Fibroblast of lung (primary cell): ENCODE results near the gene EMP3. TPM values are rescaled to one million over a fixed set of nuclear protein-coding genes. Genes with fewer than 3 reads are reported as not detected.

Experiments used
- DNase-seq, 2 donors: peaks; one replicate each; pipeline versions ENCODE4 v3.0.0 to v3.0.0-alpha.2; 2010; ENCODE audit warnings: low read depth in 2 of 2
- H2AFZ ChIP-seq: 2 replicates; pipeline ENCODE4 v1.5.1; 2012; ENCODE audit warnings: low read length, control low read depth, inconsistent platforms
- H3K27ac ChIP-seq: 2 replicates; pipeline ENCODE4 v1.5.1; 2011; ENCODE audit warnings: low read length, control low read depth; ENCODE audit not compliant: insufficient read depth
- H3K27me3 ChIP-seq: 2 replicates; pipeline ENCODE4 v1.5.1; 2011; ENCODE audit warnings: mild to moderate bottlenecking, low read length; ENCODE audit not compliant: control insufficient read depth, insufficient read depth
- H3K36me3 ChIP-seq: 2 replicates; pipeline ENCODE4 v1.5.1; 2011; ENCODE audit warnings: low read length; ENCODE audit not compliant: control insufficient read depth, insufficient read depth
- H3K4me1 ChIP-seq: 2 replicates; pipeline ENCODE4 v1.5.1; 2011; ENCODE audit warnings: low read length; ENCODE audit not compliant: control insufficient read depth, insufficient read depth; ENCODE audit errors: extremely low read depth
- H3K4me2 ChIP-seq: 2 replicates; pipeline ENCODE4 v1.5.1; 2011; ENCODE audit warnings: low read length, control low read depth; ENCODE audit not compliant: insufficient read depth; ENCODE audit errors: extremely low read depth
- H3K4me3 ChIP-seq, 4 experiments: fragments of 200-600 bp in 1 of 4; sonication (generic) in 1 of 4; replicated peaks in 1 of 4; 2 replicates each; pipeline ENCODE4 v1.5.1; 2011 to 2016; ENCODE audit warnings: low read length in 4 of 4, low read depth in 3 of 4, mild to moderate bottlenecking in 3 of 4, control low read depth in 2 of 4, inconsistent platforms in 1 of 4, mixed read lengths in 1 of 4; ENCODE audit not compliant: insufficient read depth in 1 of 4; ENCODE audit errors: control extremely low read depth in 1 of 4
- H3K79me2 ChIP-seq: 2 replicates; pipeline ENCODE4 v1.5.1; 2012; ENCODE audit warnings: mild to moderate bottlenecking, low read length, inconsistent platforms; ENCODE audit not compliant: control insufficient read depth, insufficient read depth
- H3K9ac ChIP-seq: 2 replicates; pipeline ENCODE4 v1.5.1; 2011; ENCODE audit warnings: mild to moderate bottlenecking, low read length, control low read depth; ENCODE audit not compliant: insufficient read depth
- H3K9me3 ChIP-seq: 2 replicates; pipeline ENCODE4 v1.5.1; 2012; ENCODE audit warnings: low read depth, low read length; ENCODE audit not compliant: control insufficient read depth, insufficient read depth
- H4K20me1 ChIP-seq: 2 replicates; pipeline ENCODE4 v1.5.1; 2011; ENCODE audit warnings: low read length; ENCODE audit not compliant: control insufficient read depth, insufficient read depth; ENCODE audit errors: extremely low read depth
- EZH2 ChIP-seq: IDR thresholded peaks from 2 replicates; pipeline ENCODE4 v1.5.1; 2012; ENCODE audit warnings: low read length, control low read depth, mild to moderate bottlenecking; ENCODE audit errors: missing control alignments
- polyA minus RNA-seq: library from RNA; depleted of rRNA, polyadenylated mRNA; stranded (reverse); fragments of >200 nt; gene quantifications from 2 replicates; pipeline ENCODE4 v1.2.3, GENCODE V29; 2011; ENCODE audit warnings: low replicate concordance
- polyA plus RNA-seq, 2 donors: library from polyadenylated mRNA; depleted of rRNA in 1 of 2; stranded (reverse) in 1 of 2; unstranded in 1 of 2; fragments of >200 nt; gene quantifications; 2 replicates each; pipeline ENCODE4 v1.2.1, GENCODE V29; 2011 to 2012; ENCODE audit warnings: missing spikeins in 1 of 2
- total RNA-seq: library from RNA; depleted of rRNA; stranded (reverse); fragments of >200 nt; gene quantifications from 2 replicates; pipeline ENCODE4 v1.2.1, GENCODE V29; 2014
- TF ChIP-seq, protein P1 (sequence below), 2 donors: IDR thresholded peaks in 1 of 2; conservative IDR thresholded peaks in 1 of 2; 1 replicate in 1 of 2; 2 replicates in 1 of 2; pipeline ENCODE4 v1.5.1; 2011 to 2012; ENCODE audit warnings: low read length in 2 of 2, control low read depth in 1 of 2, inconsistent platforms in 1 of 2, low read depth in 1 of 2, mild to moderate bottlenecking in 1 of 2

EMP3 gene, protein sequence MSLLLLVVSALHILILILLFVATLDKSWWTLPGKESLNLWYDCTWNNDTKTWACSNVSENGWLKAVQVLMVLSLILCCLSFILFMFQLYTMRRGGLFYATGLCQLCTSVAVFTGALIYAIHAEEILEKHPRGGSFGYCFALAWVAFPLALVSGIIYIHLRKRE
- total RNA-seq (168 and 246 TPM in 2 replicates), polyA plus RNA-seq (303 and 488 TPM in 2 replicates), polyA minus RNA-seq (721 and 1,057 TPM in 2 replicates)
- 529 and 765 TPM in 2 replicates for polyA plus RNA-seq (2012)

DNA sequence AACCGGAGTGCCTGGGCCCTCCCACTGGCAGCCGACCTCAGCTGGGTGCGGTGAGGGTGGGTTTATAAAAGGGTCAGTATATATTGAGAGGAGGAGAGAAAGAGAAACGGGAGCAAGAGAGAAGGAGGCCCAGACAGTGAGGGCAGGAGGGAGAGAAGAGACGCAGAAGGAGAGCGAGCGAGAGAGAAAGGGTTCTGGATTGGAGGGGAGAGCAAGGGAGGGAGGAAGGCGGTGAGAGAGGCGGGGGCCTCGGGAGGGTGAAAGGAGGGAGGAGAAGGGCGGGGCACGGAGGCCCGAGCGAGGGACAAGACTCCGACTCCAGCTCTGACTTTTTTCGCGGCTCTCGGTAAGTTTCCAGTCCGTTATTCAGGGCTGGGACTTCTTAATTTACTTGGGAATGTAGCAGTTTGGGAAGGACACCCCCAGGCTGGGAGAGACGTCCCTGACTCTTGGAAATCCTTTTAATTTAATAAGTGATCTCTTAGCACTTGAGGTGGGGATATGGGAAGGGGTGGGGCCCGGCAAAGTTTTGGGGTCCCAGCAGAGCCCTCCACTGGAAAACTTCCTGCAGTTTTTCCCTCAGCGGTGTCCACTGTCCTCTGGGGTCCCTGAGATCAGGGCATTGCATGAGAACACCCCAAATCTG lies at the start of gene EMP3:
Gene EMP3 (plus strand): TSS at position 288 of the 646 bp plus-strand sequence. CDS start 1,293 bp downstream, outside the sequence.
- no peak for TF ChIP-seq EZH2
- TF ChIP-seq, protein P1, sequence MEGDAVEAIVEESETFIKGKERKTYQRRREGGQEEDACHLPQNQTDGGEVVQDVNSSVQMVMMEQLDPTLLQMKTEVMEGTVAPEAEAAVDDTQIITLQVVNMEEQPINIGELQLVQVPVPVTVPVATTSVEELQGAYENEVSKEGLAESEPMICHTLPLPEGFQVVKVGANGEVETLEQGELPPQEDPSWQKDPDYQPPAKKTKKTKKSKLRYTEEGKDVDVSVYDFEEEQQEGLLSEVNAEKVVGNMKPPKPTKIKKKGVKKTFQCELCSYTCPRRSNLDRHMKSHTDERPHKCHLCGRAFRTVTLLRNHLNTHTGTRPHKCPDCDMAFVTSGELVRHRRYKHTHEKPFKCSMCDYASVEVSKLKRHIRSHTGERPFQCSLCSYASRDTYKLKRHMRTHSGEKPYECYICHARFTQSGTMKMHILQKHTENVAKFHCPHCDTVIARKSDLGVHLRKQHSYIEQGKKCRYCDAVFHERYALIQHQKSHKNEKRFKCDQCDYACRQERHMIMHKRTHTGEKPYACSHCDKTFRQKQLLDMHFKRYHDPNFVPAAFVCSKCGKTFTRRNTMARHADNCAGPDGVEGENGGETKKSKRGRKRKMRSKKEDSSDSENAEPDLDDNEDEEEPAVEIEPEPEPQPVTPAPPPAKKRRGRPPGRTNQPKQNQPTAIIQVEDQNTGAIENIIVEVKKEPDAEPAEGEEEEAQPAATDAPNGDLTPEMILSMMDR (conservative IDR thresholded peaks at IDR 0.05 in 1 of 2, IDR thresholded peaks at IDR 0.05 in 1 of 2; ENCODE audit: low read depth in 1 of 2, low read length in 2 of 2): no peak
- H3K9ac ChIP-seq: peak within 1 kb of the TSS; percentile 84
- peak within 1 kb of the TSS; percentile 96 for H3K27ac ChIP-seq

GRCh38 chr19:48279747-48280146 lies 45.6 kb upstream of the EMP3 start:
- no peak for DNase-seq
- Histone ChIP-seq H3K79me2 (no peaks in the 10 kb centered on the region), H3K27me3 (no peaks in the 10 kb centered on the region), H3K27ac (no peak overlapping the region), H4K20me1 (no peaks in the 10 kb centered on the region), H3K4me2 (no peak overlapping the region), H3K9ac (no peak overlapping the region), H3K4me1 (no peaks in the 10 kb centered on the region), H3K9me3 (no peaks in the 10 kb centered on the region), H3K4me3 (no peak overlapping the region), H3K36me3 (no peaks in the 10 kb centered on the region), H2AFZ (no peak overlapping the region)
- TF ChIP-seq, protein P1 (conservative IDR thresholded peaks at IDR 0.05 in 1 of 2, IDR thresholded peaks at IDR 0.05 in 1 of 2; ENCODE audit: low read depth in 1 of 2, low read length in 2 of 2): no peak
- no peak for TF ChIP-seq EZH2

More for the DNA sequence above, at the start of gene EMP3:
- no peaks in the 10 kb centered on the region for H3K9me3 ChIP-seq
- H3K4me2 ChIP-seq: peak within 1 kb of the TSS; percentile 87
- peak within 1 kb of the TSS; percentile 81 to 98 (median 90) for H3K4me3 ChIP-seq
- H4K20me1 ChIP-seq: no peaks in the 10 kb centered on the region
- H2AFZ ChIP-seq: no peak within 1 kb of the TSS
- H3K79me2 ChIP-seq: peaks cover 40% of the 10 kb centered on the region
- H3K27me3 ChIP-seq: no peaks in the 10 kb centered on the region
- peaks cover 27% of the 10 kb centered on the region for H3K4me1 ChIP-seq
- peaks cover 19% of the 10 kb centered on the region for H3K36me3 ChIP-seq
- peak; percentile 91 to 95 for DNase-seq

- Histone ChIP-seq H2AFZ (no peak overlapping the region), H3K79me2 (no peaks in the 10 kb centered on the region), H3K36me3 (no peaks in the 10 kb centered on the region), H3K9me3 (no peaks in the 10 kb centered on the region), H3K27ac (no peak overlapping the region), H3K4me2 (no peak overlapping the region), H4K20me1 (no peaks in the 10 kb centered on the region), H3K4me1 (no peaks in the 10 kb centered on the region), H3K4me3 (no peak overlapping the region), H3K9ac (no peak overlapping the region), H3K27me3 (no peaks in the 10 kb centered on the region)
- DNase-seq: peak; percentile 75 to 95
- TF ChIP-seq EZH2: no peak
- TF ChIP-seq, protein P1 (conservative IDR thresholded peaks at IDR 0.05 in 1 of 2, IDR thresholded peaks at IDR 0.05 in 1 of 2; ENCODE audit: low read depth in 1 of 2, low read length in 2 of 2): no peak
These were observed 41.4 kb upstream of the EMP3 start for GRCh38 chr19:48283908-48284307.
